ENCODE results near the gene SDK1.

- TF ChIP-seq EZH2 (IDR thresholded peaks at IDR 0.05; ENCODE audit: insufficient read depth, poor library complexity, severe bottlenecking) (no peak), EZH2phosphoT487 (IDR thresholded peaks at IDR 0.05; ENCODE audit: insufficient read depth, low read depth) (no peak)
Measured at GRCh38 chr7:3481435-3481834, 180.4 kb downstream of the SDK1 start.

Data from GM23248 (cell line).